H9 (cell line): Measurements from ENCODE around the gene MPZL1. TPM values are rescaled to one million over a fixed set of nuclear protein-coding genes. Genes with fewer than 3 reads are reported as not detected.

ENCODE experiments used
- DNase-seq: peaks from one replicate; pipeline ENCODE4 v3.0.0-alpha.2; 2017
- H2AFZ ChIP-seq: one replicate; pipeline ENCODE4 v1.6.1; 2013; ENCODE audit warnings: mild to moderate bottlenecking, low read length, control low read depth, moderate library complexity
- H2AK5ac ChIP-seq: 2 replicates; pipeline ENCODE4 v1.6.1; 2013; ENCODE audit warnings: low read length, control low read depth, mixed read lengths; ENCODE audit not compliant: insufficient read length
- H2BK120ac ChIP-seq: one replicate; pipeline ENCODE4 v1.6.1; 2013; ENCODE audit warnings: low read depth, mild to moderate bottlenecking, low read length, control low read depth, inconsistent platforms; ENCODE audit not compliant: poor library complexity, severe bottlenecking
- H2BK12ac ChIP-seq: 2 replicates; pipeline ENCODE4 v1.6.1; 2013; ENCODE audit warnings: low read length, control low read depth, mixed read lengths, low read depth; ENCODE audit not compliant: insufficient read length
- H2BK15ac ChIP-seq: 2 replicates; pipeline ENCODE4 v1.6.1; 2013; ENCODE audit warnings: low read depth, low read length, control low read depth
- H2BK20ac ChIP-seq: one replicate; pipeline ENCODE4 v1.6.1; 2013; ENCODE audit warnings: low read depth, mild to moderate bottlenecking, low read length, control low read depth, inconsistent platforms; ENCODE audit not compliant: poor library complexity, severe bottlenecking
- H2BK5ac ChIP-seq: 2 replicates; pipeline ENCODE4 v1.6.1; 2013; ENCODE audit warnings: low read length, control low read depth, mixed read lengths; ENCODE audit not compliant: insufficient read length
- H3K14ac ChIP-seq: 2 replicates; pipeline ENCODE4 v1.6.1; 2013; ENCODE audit warnings: low read length, control low read depth; ENCODE audit not compliant: insufficient read depth
- H3K18ac ChIP-seq: 2 replicates; pipeline ENCODE4 v1.6.1; 2013; ENCODE audit warnings: low read depth, mild to moderate bottlenecking, mixed read lengths, low read length, control low read depth; ENCODE audit not compliant: insufficient read length
- H3K23ac ChIP-seq: 2 replicates; pipeline ENCODE4 v1.6.1; 2013; ENCODE audit warnings: low read length, control low read depth, mixed read lengths, low read depth; ENCODE audit not compliant: insufficient read length
- H3K23me2 ChIP-seq: 2 replicates; pipeline ENCODE4 v1.6.1; 2013; ENCODE audit warnings: low read depth, mild to moderate bottlenecking, mixed read lengths, low read length, control low read depth; ENCODE audit not compliant: insufficient read length, poor library complexity, severe bottlenecking
- H3K27ac ChIP-seq: 2 replicates; pipeline ENCODE4 v1.5.1; 2013; ENCODE audit warnings: low read length, control low read depth, mixed read lengths, low read depth; ENCODE audit not compliant: insufficient read length
- H3K27me3 ChIP-seq: 2 replicates; pipeline ENCODE4 v1.6.1; 2013; ENCODE audit warnings: low read length, control low read depth, inconsistent platforms; ENCODE audit not compliant: insufficient read depth
- H3K4ac ChIP-seq: 2 replicates; pipeline ENCODE4 v1.6.1; 2013; ENCODE audit warnings: low read depth, mild to moderate bottlenecking, control low read depth, inconsistent platforms, low read length, moderate library complexity
- H3K4me1 ChIP-seq: 2 replicates; pipeline ENCODE4 v1.6.1; 2013; ENCODE audit warnings: low read length, control low read depth, inconsistent platforms; ENCODE audit not compliant: insufficient read depth
- H3K4me2 ChIP-seq: 2 replicates; pipeline ENCODE4 v1.6.1; 2013; ENCODE audit warnings: low read length, control low read depth, mixed read lengths; ENCODE audit not compliant: insufficient read length, insufficient read depth
- H3K56ac ChIP-seq: 2 replicates; pipeline ENCODE4 v1.6.1; 2013; ENCODE audit warnings: low read depth, mild to moderate bottlenecking, mixed read lengths, low read length, control low read depth; ENCODE audit not compliant: insufficient read length
- H3K79me1 ChIP-seq: 2 replicates; pipeline ENCODE4 v1.6.1; 2013; ENCODE audit warnings: low read depth, mild to moderate bottlenecking, moderate library complexity, low read length, control low read depth, inconsistent platforms; ENCODE audit not compliant: insufficient read depth, poor library complexity, severe bottlenecking
- H3K79me2 ChIP-seq: 2 replicates; pipeline ENCODE4 v1.6.1; 2013; ENCODE audit warnings: low read length, control low read depth, inconsistent platforms; ENCODE audit not compliant: insufficient read depth
- H3K9ac ChIP-seq: 2 replicates; pipeline ENCODE4 v1.6.1; 2013; ENCODE audit warnings: low read length, control low read depth, mixed read lengths; ENCODE audit not compliant: insufficient read length; ENCODE audit errors: extremely low read depth
- H3K9me3 ChIP-seq: one replicate; pipeline ENCODE4 v1.6.1; 2013; ENCODE audit warnings: low read depth, low read length, inconsistent platforms; ENCODE audit not compliant: control insufficient read depth
- H3T11ph ChIP-seq: one replicate; pipeline ENCODE4 v1.6.1; 2013; ENCODE audit warnings: mild to moderate bottlenecking, low read length, control low read depth, inconsistent platforms
- H4K20me1 ChIP-seq: one replicate; pipeline ENCODE4 v1.6.1; 2013; ENCODE audit not compliant: control insufficient read depth, insufficient read length, insufficient read depth
- H4K5ac ChIP-seq: 2 replicates; pipeline ENCODE4 v1.6.1; 2013; ENCODE audit warnings: low read depth, mild to moderate bottlenecking, mixed read lengths, low read length, control low read depth; ENCODE audit not compliant: insufficient read length
- H4K8ac ChIP-seq: replicated peaks from 2 replicates; pipeline ENCODE4 v1.6.1; 2013; ENCODE audit warnings: low read length, control low read depth, mixed read lengths, low read depth; ENCODE audit not compliant: insufficient read length
- H4K91ac ChIP-seq: 2 replicates; pipeline ENCODE4 v1.6.1; 2013; ENCODE audit warnings: low read depth, mild to moderate bottlenecking, moderate library complexity, mixed read lengths, low read length, control low read depth; ENCODE audit not compliant: insufficient read length
- H3K27ac Mint-ChIP-seq, 3 experiments: 2 replicates in 2 of 3; 3 replicates in 1 of 3; pipeline ENCODE4 v1.8.0; 2020 to 2021; ENCODE audit warnings: mixed read lengths in 3 of 3, mild to moderate bottlenecking in 1 of 3, moderate library complexity in 1 of 3
- H3K27me3 Mint-ChIP-seq: 2 replicates; pipeline ENCODE4 v1.8.0; 2021; ENCODE audit warnings: low read depth, mild to moderate bottlenecking, moderate library complexity, mixed read lengths
- H3K36me3 Mint-ChIP-seq, 3 experiments: 2 replicates in 2 of 3; 3 replicates in 1 of 3; pipeline ENCODE4 v1.8.0; 2020 to 2021; ENCODE audit warnings: low read depth in 3 of 3, mixed read lengths in 3 of 3; ENCODE audit not compliant: insufficient read depth in 1 of 3
- H3K4me1 Mint-ChIP-seq, 2 experiments: 2 replicates each; pipeline ENCODE4 v1.8.0; 2020; ENCODE audit warnings: mixed read lengths in 2 of 2
- H3K4me3 Mint-ChIP-seq, 2 experiments: 2 replicates in 1 of 2; 3 replicates in 1 of 2; pipeline ENCODE4 v1.8.0; 2020 to 2021; ENCODE audit warnings: mild to moderate bottlenecking in 2 of 2, mixed read lengths in 2 of 2, moderate library complexity in 1 of 2
- H3K9me3 Mint-ChIP-seq, 2 experiments: 2 replicates in 1 of 2; 3 replicates in 1 of 2; pipeline ENCODE4 v1.8.0; 2020; ENCODE audit warnings: mild to moderate bottlenecking in 2 of 2, mixed read lengths in 2 of 2, moderate library complexity in 1 of 2
- CTCF ChIP-seq: fragments of 200-600 bp; sonication (generic); conservative IDR thresholded peaks from 3 replicates; pipeline ENCODE4 v1.8.0; 2021; ENCODE audit warnings: antibody characterized with exemption, mild to moderate bottlenecking
- WGBS: extraction: QIAGEN DNeasy Blood & Tissue Kit; methylation state at CpG from one replicate; pipeline ENCODE4 v1.1.7; 2013; ENCODE audit warnings: missing lambda C conversion rate, low lambda C conversion rate, mixed read lengths; ENCODE audit not compliant: insufficient read length; ENCODE audit errors: extremely low coverage; 5-methylcytosine and 5-hydroxymethylcytosine counted together
- total RNA-seq: library from RNA; stranded (reverse); gene quantifications from 2 replicates; pipeline ENCODE4 v1.2.1, GENCODE V29; 2021

MPZL1 gene
- total RNA-seq, 1 experiment from 2014 or later = 60.7 TPM

GRCh38 chr1:167728818-167729410 is 7.1 kb downstream of the MPZL1 start:
- no peak overlapping the region for H3K14ac ChIP-seq
- no peak overlapping the region for H3K4ac ChIP-seq
- no peak overlapping the region for H3K27ac Mint-ChIP-seq
- H3T11ph ChIP-seq = no peak overlapping the region
- no peak for DNase-seq
- peaks cover 23 to 25% of the 10 kb centered on the region in 2 experiments for H3K4me1 Mint-ChIP-seq
- H3K23me2 ChIP-seq = no peaks in the 10 kb centered on the region
- no peak overlapping the region for H2AK5ac ChIP-seq
- no peak overlapping the region for H2BK5ac ChIP-seq
- H3K18ac ChIP-seq = no peak overlapping the region
- no peak overlapping the region for H3K27ac ChIP-seq
- H3K4me1 ChIP-seq = 0 out of 2 replicates have a peak, but pooled peaks cover under 1% of the 10 kb centered on the region
- H3K79me1 ChIP-seq = peaks cover under 1% of the 10 kb centered on the region
- H2BK12ac ChIP-seq = no peak overlapping the region
- WGBS = no CpG with 5 or more reads among the region's 8 CpGs
- H3K23ac ChIP-seq = no peak overlapping the region
- no peak overlapping the region for H4K8ac ChIP-seq
- no peak overlapping the region for H2BK120ac ChIP-seq
- H2AFZ ChIP-seq = no peak overlapping the region
- no peaks in the 10 kb centered on the region for H3K27me3 Mint-ChIP-seq
- no peak for TF ChIP-seq CTCF
- H4K20me1 ChIP-seq = no peaks in the 10 kb centered on the region
- H2BK20ac ChIP-seq = no peak overlapping the region
- H3K9me3 ChIP-seq = no peaks in the 10 kb centered on the region
- H3K4me3 Mint-ChIP-seq = no peak overlapping the region
- no peak overlapping the region for H2BK15ac ChIP-seq
- H4K5ac ChIP-seq = no peak overlapping the region
- no peaks in the 10 kb centered on the region for H3K27me3 ChIP-seq
- H3K79me2 ChIP-seq = peaks cover 11% of the 10 kb centered on the region; the same call in 1 of the 2 replicates
- H3K36me3 Mint-ChIP-seq = peaks cover 19 to 26% (median 25%) of the 10 kb centered on the region in 3 experiments
- H3K9me3 Mint-ChIP-seq = no peaks in the 10 kb centered on the region; a peak in 1 of 5 replicates
- no peak overlapping the region for H3K9ac ChIP-seq
- no peak overlapping the region for H3K56ac ChIP-seq
- no peak overlapping the region for H4K91ac ChIP-seq
- H3K4me2 ChIP-seq = no peak overlapping the region
